Vagina (tissue), 2 donors: ENCODE measurements around the gene ISCU. TPM values are rescaled to one million over a fixed set of nuclear protein-coding genes. Genes with fewer than 3 reads are reported as not detected.

Source experiments
- DNase-seq, 2 donors: peaks; one replicate each; pipeline ENCODE4 v3.0.0-alpha.2; 2017; ENCODE audit errors: extremely low spot score in 2 of 2
- H3K27ac ChIP-seq: fragments of 200-600 bp; sonication (generic); one replicate; pipeline ENCODE4 v1.5.1; 2019
- H3K27me3 ChIP-seq: fragments of 200-600 bp; sonication (generic); one replicate; pipeline ENCODE4 v1.5.1; 2019
- H3K36me3 ChIP-seq, 2 donors: fragments of 200-600 bp; sonication (generic); one replicate each; pipeline ENCODE4 v1.5.1; 2017 to 2019
- H3K4me1 ChIP-seq: fragments of 200-600 bp; sonication (generic); one replicate; pipeline ENCODE4 v1.5.1; 2019
- H3K4me3 ChIP-seq, 2 donors: fragments of 200-600 bp; sonication (generic); 1 replicate in 1 of 2; 2 replicates in 1 of 2; pipeline ENCODE4 v1.5.1; 2016 to 2019
- H3K9me3 ChIP-seq: fragments of 200-600 bp; sonication (generic); one replicate; pipeline ENCODE4 v1.5.1; 2019
- CTCF ChIP-seq, 3 experiments: fragments of 450-650 bp in 2 of 3; fragments of 200-600 bp in 1 of 3; sonication (generic) in 1 of 3; IDR thresholded peaks; one replicate each; pipeline ENCODE4 v1.5.1; 2017 to 2019; ENCODE audit warnings: antibody characterized with exemption in 3 of 3, mild to moderate bottlenecking in 2 of 3, moderate library complexity in 2 of 3
- POLR2A ChIP-seq, 2 donors: fragments of 450-650 bp; IDR thresholded peaks; one replicate each; pipeline ENCODE4 v1.6.1; 2017; ENCODE audit warnings: antibody characterized with exemption in 2 of 2, mild to moderate bottlenecking in 2 of 2, moderate library complexity in 2 of 2
- POLR2AphosphoS5 ChIP-seq, 2 donors: sonication (generic); formaldehyde crosslinking; IDR thresholded peaks; one replicate each; pipeline ENCODE4 v1.9.0; 2017; ENCODE audit warnings: antibody characterized with exemption in 2 of 2, mild to moderate bottlenecking in 2 of 2, low read depth in 1 of 2; ENCODE audit not compliant: insufficient read depth in 1 of 2
- intact Hi-C: fragments of 100-400 bp; cut with DNase I; formaldehyde crosslinking; loops from one replicate; pipeline ENCODE4 v1.15.1; 2023
- total RNA-seq: library from RNA; depleted of rRNA; stranded (reverse); fragments of >200 nt; gene quantifications from one replicate; pipeline ENCODE4 v1.2.3, GENCODE V29; 2016

ISCU gene
- total RNA-seq, 1 donor from 2014 or later, result 167 TPM

GRCh38 chr12:108581311-108582227 lies 19.2 kb downstream of the ISCU start:
- H3K4me1 ChIP-seq, result peaks cover 11% of the 10 kb centered on the region
- H3K27me3 ChIP-seq, result no peaks in the 10 kb centered on the region
- intact Hi-C loops, result no loop called here
- H3K4me3 ChIP-seq, result no peak overlapping the region
- DNase-seq, result no peak
- peak overlapping the region; percentile 43 for H3K27ac ChIP-seq
- TF ChIP-seq POLR2A (IDR thresholded peaks at IDR 0.05) (no peak), POLR2AphosphoS5 (IDR thresholded peaks at IDR 0.05; ENCODE audit: insufficient read depth in 1 of 2, low read depth in 1 of 2) (no peak)
- H3K36me3 ChIP-seq, result no peaks in the 10 kb centered on the region
- no peaks in the 10 kb centered on the region for H3K9me3 ChIP-seq

- no peaks in the 10 kb centered on the region for H3K36me3 ChIP-seq
- H3K9me3 ChIP-seq, result no peaks in the 10 kb centered on the region
- DNase-seq, result no peak
- H3K4me3 ChIP-seq, result no peak overlapping the region
- no peak overlapping the region for H3K27ac ChIP-seq
- peaks cover 11% of the 10 kb centered on the region for H3K4me1 ChIP-seq
- intact Hi-C loops, result no loop called here
- H3K27me3 ChIP-seq, result no peaks in the 10 kb centered on the region
- TF ChIP-seq CTCF (IDR thresholded peaks at IDR 0.05) (no peak), POLR2A (IDR thresholded peaks at IDR 0.05) (no peak), POLR2AphosphoS5 (IDR thresholded peaks at IDR 0.05; ENCODE audit: insufficient read depth in 1 of 2, low read depth in 1 of 2) (no peak)
Measured at GRCh38 chr12:108582509-108582908, 20.1 kb downstream of the ISCU start.

GRCh38 chr12:108582978-108583770 lies 20.8 kb downstream of the ISCU start:
- no peak for TF ChIP-seq POLR2AphosphoS5 (IDR thresholded peaks at IDR 0.05; ENCODE audit: insufficient read depth in 1 of 2, low read depth in 1 of 2)
- no peak for TF ChIP-seq POLR2A (IDR thresholded peaks at IDR 0.05)
- TF ChIP-seq CTCF (IDR thresholded peaks at IDR 0.05), result no peak

GRCh38 chr12:108583991-108584390 lies 21.6 kb downstream of the ISCU start:
- intact Hi-C loops, result no loop called here
- Histone ChIP-seq H3K36me3 (no peaks in the 10 kb centered on the region), H3K4me1 (peaks cover 16% of the 10 kb centered on the region), H3K27me3 (no peaks in the 10 kb centered on the region), H3K4me3 (no peak overlapping the region), H3K9me3 (no peaks in the 10 kb centered on the region), H3K27ac (no peak overlapping the region)
- TF ChIP-seq POLR2AphosphoS5 (IDR thresholded peaks at IDR 0.05; ENCODE audit: insufficient read depth in 1 of 2, low read depth in 1 of 2) (no peak), CTCF (IDR thresholded peaks at IDR 0.05) (no peak), POLR2A (IDR thresholded peaks at IDR 0.05) (no peak)
- DNase-seq, result no peak

More at GRCh38 chr12:108582978-108583770, 20.8 kb downstream of the ISCU start:
- Histone ChIP-seq H3K27ac (no peak overlapping the region), H3K4me3 (no peak overlapping the region), H3K9me3 (no peaks in the 10 kb centered on the region), H3K27me3 (no peaks in the 10 kb centered on the region), H3K4me1 (peaks cover 11% of the 10 kb centered on the region), H3K36me3 (no peaks in the 10 kb centered on the region)
- intact Hi-C loops, result no loop called here
- no peak for DNase-seq

GRCh38 chr12:108584456-108585065 lies 22.2 kb downstream of the ISCU start:
- Histone ChIP-seq H3K27ac (no peak overlapping the region), H3K4me1 (peaks cover 22% of the 10 kb centered on the region), H3K9me3 (no peaks in the 10 kb centered on the region), H3K27me3 (no peaks in the 10 kb centered on the region), H3K36me3 (no peaks in the 10 kb centered on the region), H3K4me3 (no peak overlapping the region)
- no peak for TF ChIP-seq CTCF (IDR thresholded peaks at IDR 0.05)
- no peak for TF ChIP-seq POLR2A (IDR thresholded peaks at IDR 0.05)
- TF ChIP-seq POLR2AphosphoS5 (IDR thresholded peaks at IDR 0.05; ENCODE audit: insufficient read depth in 1 of 2, low read depth in 1 of 2), result no peak
- no peak for DNase-seq
- intact Hi-C loops, result no loop called here
